GM23338 (cell line): ENCODE results near the gene SIGLEC7. TPM values are rescaled to one million over a fixed set of nuclear protein-coding genes. Genes with fewer than 3 reads are reported as not detected.

ENCODE experiments used
- ATAC-seq: fragments of 200-7000 bp; cut with Tn5 transposase; 3 replicates; pipeline ENCODE4 v1.9.1; 2020
- DNase-seq: peaks from one replicate; pipeline ENCODE4 v3.0.0-alpha.2; 2015; ENCODE audit warnings: low spot score
- H2AFZ ChIP-seq: fragments of 200-600 bp; sonication (generic); 2 replicates; pipeline ENCODE4 v1.8.0; 2016; ENCODE audit warnings: antibody characterized with exemption, mild to moderate bottlenecking, moderate library complexity
- H3F3A ChIP-seq: fragments of 200-600 bp; sonication (generic); replicated peaks from 2 replicates; pipeline ENCODE4 v1.8.0; 2017; ENCODE audit warnings: antibody characterized with exemption, mixed run types, low read depth
- H3K27ac ChIP-seq: fragments of 200-600 bp; sonication (generic); 2 replicates; pipeline ENCODE4 v1.6.1; 2016; ENCODE audit warnings: low read depth
- H3K27me3 ChIP-seq: fragments of 200-600 bp; sonication (generic); 2 replicates; pipeline ENCODE4 v1.8.0; 2016; ENCODE audit warnings: mild to moderate bottlenecking, mixed run types, moderate library complexity; ENCODE audit not compliant: insufficient read depth
- H3K36me3 ChIP-seq: fragments of 200-600 bp; sonication (generic); 2 replicates; pipeline ENCODE4 v1.8.0; 2016; ENCODE audit warnings: mild to moderate bottlenecking; ENCODE audit not compliant: insufficient read depth
- H3K4me1 ChIP-seq: fragments of 200-600 bp; sonication (generic); 2 replicates; pipeline ENCODE4 v1.8.0; 2016; ENCODE audit warnings: mild to moderate bottlenecking, moderate library complexity; ENCODE audit not compliant: insufficient read depth
- H3K4me2 ChIP-seq: fragments of 200-600 bp; sonication (generic); 2 replicates; pipeline ENCODE4 v1.7.1; 2017; ENCODE audit warnings: mixed run types
- H3K4me3 ChIP-seq: fragments of 200-600 bp; sonication (generic); 2 replicates; pipeline ENCODE4 v1.6.1; 2016; ENCODE audit warnings: mixed run types
- H3K79me2 ChIP-seq: fragments of 200-600 bp; sonication (generic); replicated peaks from 2 replicates; pipeline ENCODE4 v1.8.0; 2017; ENCODE audit warnings: mild to moderate bottlenecking; ENCODE audit not compliant: insufficient read depth
- H3K9me2 ChIP-seq: fragments of 200-600 bp; sonication (generic); 2 replicates; pipeline ENCODE4 v1.8.0; 2017; ENCODE audit not compliant: insufficient read depth
- H4K20me1 ChIP-seq: fragments of 200-600 bp; sonication (generic); replicated peaks from 2 replicates; pipeline ENCODE4 v1.8.0; 2017; ENCODE audit warnings: mild to moderate bottlenecking; ENCODE audit not compliant: insufficient read depth
- H3K27ac Mint-ChIP-seq: 2 replicates; pipeline ENCODE4 v1.8.0; 2020; ENCODE audit warnings: inconsistent platforms, mild to moderate bottlenecking, moderate library complexity, mixed read lengths
- H3K27me3 Mint-ChIP-seq: 3 replicates; pipeline ENCODE4 v1.8.0; 2022; ENCODE audit warnings: low read depth, mild to moderate bottlenecking, moderate library complexity, mixed read lengths, inconsistent platforms; ENCODE audit not compliant: insufficient read depth, poor library complexity
- H3K36me3 Mint-ChIP-seq: 3 replicates; pipeline ENCODE4 v1.8.0; 2021; ENCODE audit warnings: low read depth, mild to moderate bottlenecking, inconsistent platforms, moderate library complexity, mixed read lengths
- H3K4me1 Mint-ChIP-seq: 3 replicates; pipeline ENCODE4 v1.8.0; 2020; ENCODE audit warnings: mild to moderate bottlenecking, inconsistent platforms, mixed read lengths
- H3K4me3 Mint-ChIP-seq: 3 replicates; pipeline ENCODE4 v1.8.0; 2021; ENCODE audit warnings: moderate library complexity, mild to moderate bottlenecking, inconsistent platforms, mixed read lengths
- H3K9me3 Mint-ChIP-seq: 3 replicates; pipeline ENCODE4 v1.8.0; 2020; ENCODE audit warnings: moderate library complexity, mild to moderate bottlenecking, inconsistent platforms, mixed read lengths
- CREB1 ChIP-seq: fragments of 250-450 bp; sonication (Bioruptor Pico); IDR thresholded peaks from 2 replicates; pipeline ENCODE4 v1.5.0; 2020; ENCODE audit warnings: low read depth, mild to moderate bottlenecking, moderate library complexity
- EZH2phosphoT487 ChIP-seq: fragments of 200-600 bp; sonication (generic); IDR thresholded peaks from one replicate; pipeline ENCODE4 v1.8.1; 2018; ENCODE audit warnings: antibody characterized with exemption; ENCODE audit not compliant: unreplicated experiment
- JUNB ChIP-seq: IDR thresholded peaks from one replicate; pipeline ENCODE4 v1.6.1; 2016; ENCODE audit warnings: antibody characterized with exemption; ENCODE audit not compliant: unreplicated experiment
- NANOG ChIP-seq: IDR thresholded peaks from 2 replicates; pipeline ENCODE4 v1.6.1; 2016; ENCODE audit warnings: antibody characterized with exemption, borderline replicate concordance
- STAT1 ChIP-seq: IDR thresholded peaks from one replicate; pipeline ENCODE4 v1.6.1; 2016; ENCODE audit warnings: antibody characterized with exemption; ENCODE audit not compliant: unreplicated experiment
- ZNF114 ChIP-seq: fragments of 250-450 bp; sonication (Bioruptor Pico); IDR thresholded peaks from 2 replicates; pipeline ENCODE4 v1.5.0; 2020; ENCODE audit warnings: mild to moderate bottlenecking, moderate library complexity
- polyA plus RNA-seq: library from polyadenylated mRNA; unstranded; fragments of >200 nt; fragmentation: Nextera tagmentation; extraction: Ambion mirVana; gene quantifications from 2 replicates; pipeline ENCODE4 v1.2.1, GENCODE V29; 2016
- total RNA-seq: library from RNA; depleted of rRNA; stranded (reverse); fragments of >200 nt; shearing (Covaris generic); gene quantifications from 2 replicates; pipeline ENCODE4 v1.2.3, GENCODE V29; 2014
- TF ChIP-seq, protein P1 (sequence below): IDR thresholded peaks from one replicate; pipeline ENCODE4 v1.6.1; 2018; ENCODE audit warnings: antibody characterized with exemption; ENCODE audit not compliant: unreplicated experiment
- TF ChIP-seq, protein P2 (sequence below), 2 experiments: fragments of 200-600 bp in 1 of 2; sonication (generic) in 1 of 2; conservative IDR thresholded peaks; 2 replicates each; pipeline versions ENCODE4 v1.5.1 to v1.6.1; 2016 to 2017; ENCODE audit warnings: antibody characterized with exemption in 2 of 2, low read depth in 2 of 2, mild to moderate bottlenecking in 2 of 2, moderate library complexity in 1 of 2
- TF ChIP-seq, protein P3 (sequence below): IDR thresholded peaks from 2 replicates; pipeline ENCODE4 v1.6.1; 2016; ENCODE audit warnings: antibody characterized with exemption

The SIGLEC7 gene
- total and polyA plus RNA-seq, 2 experiments from 2014 or later = not detected

DNA sequence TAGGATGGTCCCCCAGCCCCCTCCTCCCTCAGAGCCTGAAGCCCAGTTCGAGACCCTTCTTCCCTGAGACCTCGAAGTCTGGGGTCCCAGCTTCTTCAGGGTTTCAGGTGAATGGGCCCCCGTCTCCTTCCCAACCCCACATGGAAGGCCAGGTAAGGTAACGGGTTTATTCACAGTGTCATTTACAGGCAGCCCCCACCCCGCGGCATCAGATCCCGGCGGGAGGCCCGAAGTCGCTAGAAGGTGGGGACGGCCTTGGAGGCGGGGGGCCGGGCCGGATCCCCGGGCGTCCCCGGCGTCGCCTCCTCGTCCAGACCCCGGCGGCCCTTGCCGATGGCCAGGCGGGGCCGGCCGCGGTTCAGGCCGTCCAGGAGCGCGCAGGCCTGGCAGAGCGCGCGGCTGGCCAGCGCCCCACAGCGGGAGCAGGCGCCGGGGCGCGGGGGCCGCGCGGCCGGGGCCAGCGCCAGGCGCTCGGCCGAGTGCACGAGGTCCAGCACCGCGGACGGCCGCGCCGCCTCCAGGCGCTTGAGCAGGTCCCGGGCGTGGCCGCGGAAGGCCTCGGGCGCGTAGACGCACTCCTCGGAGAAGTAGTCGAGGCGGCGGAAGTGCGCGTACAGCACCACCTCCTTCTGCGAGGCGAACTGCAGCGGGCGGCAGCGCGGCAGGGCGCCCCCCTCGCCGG lies 43.6 kb upstream of the SIGLEC7 start:
- ATAC-seq (peak; percentile 71), DNase-seq (peak; percentile 88)
- H3K9me3 Mint-ChIP-seq = peaks cover 4% of the 10 kb centered on the region; the same call in 1 of the 3 replicates
- H3K36me3 Mint-ChIP-seq = peaks cover 13% of the 10 kb centered on the region
- H3K79me2 ChIP-seq = peaks cover 6% of the 10 kb centered on the region; the same call in 1 of the 2 replicates
- peaks cover 5% of the 10 kb centered on the region; the same call in 1 of the 2 replicates for H3F3A ChIP-seq
- TF ChIP-seq, protein P1, sequence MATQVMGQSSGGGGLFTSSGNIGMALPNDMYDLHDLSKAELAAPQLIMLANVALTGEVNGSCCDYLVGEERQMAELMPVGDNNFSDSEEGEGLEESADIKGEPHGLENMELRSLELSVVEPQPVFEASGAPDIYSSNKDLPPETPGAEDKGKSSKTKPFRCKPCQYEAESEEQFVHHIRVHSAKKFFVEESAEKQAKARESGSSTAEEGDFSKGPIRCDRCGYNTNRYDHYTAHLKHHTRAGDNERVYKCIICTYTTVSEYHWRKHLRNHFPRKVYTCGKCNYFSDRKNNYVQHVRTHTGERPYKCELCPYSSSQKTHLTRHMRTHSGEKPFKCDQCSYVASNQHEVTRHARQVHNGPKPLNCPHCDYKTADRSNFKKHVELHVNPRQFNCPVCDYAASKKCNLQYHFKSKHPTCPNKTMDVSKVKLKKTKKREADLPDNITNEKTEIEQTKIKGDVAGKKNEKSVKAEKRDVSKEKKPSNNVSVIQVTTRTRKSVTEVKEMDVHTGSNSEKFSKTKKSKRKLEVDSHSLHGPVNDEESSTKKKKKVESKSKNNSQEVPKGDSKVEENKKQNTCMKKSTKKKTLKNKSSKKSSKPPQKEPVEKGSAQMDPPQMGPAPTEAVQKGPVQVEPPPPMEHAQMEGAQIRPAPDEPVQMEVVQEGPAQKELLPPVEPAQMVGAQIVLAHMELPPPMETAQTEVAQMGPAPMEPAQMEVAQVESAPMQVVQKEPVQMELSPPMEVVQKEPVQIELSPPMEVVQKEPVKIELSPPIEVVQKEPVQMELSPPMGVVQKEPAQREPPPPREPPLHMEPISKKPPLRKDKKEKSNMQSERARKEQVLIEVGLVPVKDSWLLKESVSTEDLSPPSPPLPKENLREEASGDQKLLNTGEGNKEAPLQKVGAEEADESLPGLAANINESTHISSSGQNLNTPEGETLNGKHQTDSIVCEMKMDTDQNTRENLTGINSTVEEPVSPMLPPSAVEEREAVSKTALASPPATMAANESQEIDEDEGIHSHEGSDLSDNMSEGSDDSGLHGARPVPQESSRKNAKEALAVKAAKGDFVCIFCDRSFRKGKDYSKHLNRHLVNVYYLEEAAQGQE = no peak
- no peak for TF ChIP-seq EZH2phosphoT487
- TF ChIP-seq, protein P2, sequence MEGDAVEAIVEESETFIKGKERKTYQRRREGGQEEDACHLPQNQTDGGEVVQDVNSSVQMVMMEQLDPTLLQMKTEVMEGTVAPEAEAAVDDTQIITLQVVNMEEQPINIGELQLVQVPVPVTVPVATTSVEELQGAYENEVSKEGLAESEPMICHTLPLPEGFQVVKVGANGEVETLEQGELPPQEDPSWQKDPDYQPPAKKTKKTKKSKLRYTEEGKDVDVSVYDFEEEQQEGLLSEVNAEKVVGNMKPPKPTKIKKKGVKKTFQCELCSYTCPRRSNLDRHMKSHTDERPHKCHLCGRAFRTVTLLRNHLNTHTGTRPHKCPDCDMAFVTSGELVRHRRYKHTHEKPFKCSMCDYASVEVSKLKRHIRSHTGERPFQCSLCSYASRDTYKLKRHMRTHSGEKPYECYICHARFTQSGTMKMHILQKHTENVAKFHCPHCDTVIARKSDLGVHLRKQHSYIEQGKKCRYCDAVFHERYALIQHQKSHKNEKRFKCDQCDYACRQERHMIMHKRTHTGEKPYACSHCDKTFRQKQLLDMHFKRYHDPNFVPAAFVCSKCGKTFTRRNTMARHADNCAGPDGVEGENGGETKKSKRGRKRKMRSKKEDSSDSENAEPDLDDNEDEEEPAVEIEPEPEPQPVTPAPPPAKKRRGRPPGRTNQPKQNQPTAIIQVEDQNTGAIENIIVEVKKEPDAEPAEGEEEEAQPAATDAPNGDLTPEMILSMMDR (conservative IDR thresholded peaks at IDR 0.05; ENCODE audit: low read depth in 2 of 2) = peak in 1 of 2 experiments; percentile 36; a peak in 1 of 4 replicates
- TF ChIP-seq, protein P3, sequence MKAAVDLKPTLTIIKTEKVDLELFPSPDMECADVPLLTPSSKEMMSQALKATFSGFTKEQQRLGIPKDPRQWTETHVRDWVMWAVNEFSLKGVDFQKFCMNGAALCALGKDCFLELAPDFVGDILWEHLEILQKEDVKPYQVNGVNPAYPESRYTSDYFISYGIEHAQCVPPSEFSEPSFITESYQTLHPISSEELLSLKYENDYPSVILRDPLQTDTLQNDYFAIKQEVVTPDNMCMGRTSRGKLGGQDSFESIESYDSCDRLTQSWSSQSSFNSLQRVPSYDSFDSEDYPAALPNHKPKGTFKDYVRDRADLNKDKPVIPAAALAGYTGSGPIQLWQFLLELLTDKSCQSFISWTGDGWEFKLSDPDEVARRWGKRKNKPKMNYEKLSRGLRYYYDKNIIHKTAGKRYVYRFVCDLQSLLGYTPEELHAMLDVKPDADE = no peak
- H2AFZ ChIP-seq = no peak overlapping the region
- no peak overlapping the region for H3K27ac Mint-ChIP-seq
- H3K4me1 Mint-ChIP-seq = peaks cover 12% of the 10 kb centered on the region
- H3K4me1 ChIP-seq = peaks cover 12% of the 10 kb centered on the region
- H3K9me2 ChIP-seq = no peaks in the 10 kb centered on the region
- H3K27me3 Mint-ChIP-seq = peaks cover 13% of the 10 kb centered on the region
- H3K27ac ChIP-seq = no peak overlapping the region
- peaks cover 4% of the 10 kb centered on the region; the same call in 1 of the 2 replicates for H3K36me3 ChIP-seq
- H3K4me3 ChIP-seq = peak overlapping the region; percentile 69
- H3K4me3 Mint-ChIP-seq = no peak overlapping the region; the same call in 2 of the 3 replicates
- peaks cover 7% of the 10 kb centered on the region; the same call in 1 of the 2 replicates for H4K20me1 ChIP-seq
- H3K27me3 ChIP-seq = no peaks in the 10 kb centered on the region; the same call in 1 of the 2 replicates
- H3K4me2 ChIP-seq = peak overlapping the region; percentile 83

DNA sequence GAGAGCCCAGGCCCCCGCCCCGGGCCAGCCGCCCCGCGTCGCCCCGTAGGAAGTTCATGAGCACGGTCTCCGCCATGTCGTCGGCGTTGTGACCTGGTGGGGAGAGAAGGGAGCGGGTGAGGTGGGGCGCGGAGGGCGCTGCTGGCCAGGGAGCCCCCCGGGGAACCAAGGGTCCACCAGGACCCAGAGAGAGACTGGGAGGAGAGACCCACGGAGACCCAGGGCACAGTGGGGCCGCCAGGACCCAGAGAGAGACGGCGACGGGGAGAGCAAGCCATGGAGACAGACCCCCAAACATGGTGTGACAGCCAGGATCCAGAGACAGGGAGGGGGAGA lies 43.1 kb upstream of the SIGLEC7 start:
- no peak for ATAC-seq
- peaks cover 17% of the 10 kb centered on the region for H3K36me3 Mint-ChIP-seq
- no peak overlapping the region for H2AFZ ChIP-seq
- H3K27me3 ChIP-seq = no peaks in the 10 kb centered on the region; the same call in 1 of the 2 replicates
- peaks cover 7% of the 10 kb centered on the region; the same call in 1 of the 2 replicates for H4K20me1 ChIP-seq
- H3K9me2 ChIP-seq = no peaks in the 10 kb centered on the region
- H3K9me3 Mint-ChIP-seq = peaks cover 4% of the 10 kb centered on the region; the same call in 1 of the 3 replicates
- no peak for DNase-seq
- TF ChIP-seq ZNF114 (CRISPR knock-in tag) (no peak), NANOG (no peak), STAT1 (no peak), CREB1 (CRISPR knock-in tag) (no peak), JUNB (no peak), EZH2phosphoT487 (no peak)
- TF ChIP-seq, protein P3 = no peak
- TF ChIP-seq, protein P2 (conservative IDR thresholded peaks at IDR 0.05; ENCODE audit: low read depth in 2 of 2) = no peak
- peaks cover 12% of the 10 kb centered on the region for H3K4me1 ChIP-seq
- H3F3A ChIP-seq = peaks cover 5% of the 10 kb centered on the region; the same call in 1 of the 2 replicates
- peaks cover 6% of the 10 kb centered on the region; the same call in 1 of the 2 replicates for H3K79me2 ChIP-seq
- peak overlapping the region; percentile 34; the same call in 2 of the 3 replicates for H3K4me3 Mint-ChIP-seq
- H3K4me2 ChIP-seq = peak overlapping the region; percentile 83
- H3K4me3 ChIP-seq = peak overlapping the region; percentile 69
- H3K27ac Mint-ChIP-seq = no peak overlapping the region
- H3K36me3 ChIP-seq = peaks cover 4% of the 10 kb centered on the region; the same call in 1 of the 2 replicates
- peaks cover 7% of the 10 kb centered on the region for H3K4me1 Mint-ChIP-seq
- peaks cover 9% of the 10 kb centered on the region for H3K27me3 Mint-ChIP-seq
- H3K27ac ChIP-seq = no peak overlapping the region
